ENCODE data around the gene DPM2. TPM values are rescaled to one million over a fixed set of nuclear protein-coding genes. Genes with fewer than 3 reads are reported as not detected.

The DPM2 gene
- total RNA-seq, 1 donor from 2014 or later = 9.1 TPM

Other genes with a start within 250 kb of the DPM2 start
- 0.31 TPM in 1 of 2 replicates, not detected in the other for gene CFAP157, start 230.9 kb downstream of the DPM2 start, total RNA-seq (ENCODE audit: low replicate concordance)
- gene PTRH1, start 222.2 kb downstream of the DPM2 start, total RNA-seq (ENCODE audit: low replicate concordance) = 1.3 and 5.4 TPM in 2 replicates
- gene TTC16, start 221.8 kb downstream of the DPM2 start, total RNA-seq (ENCODE audit: low replicate concordance) = not detected in 2 replicates
- gene TOR2A, start 202.6 kb downstream of the DPM2 start, total RNA-seq (ENCODE audit: low replicate concordance) = 5.5 and 18.3 TPM in 2 replicates
- 1.8 and 1.9 TPM in 2 replicates for gene SH2D3C, start 159.2 kb downstream of the DPM2 start, total RNA-seq (ENCODE audit: low replicate concordance)
- gene CDK9, start 151.8 kb downstream of the DPM2 start, total RNA-seq (ENCODE audit: low replicate concordance) = 22.5 and 47.8 TPM in 2 replicates
- 32.8 and 60.5 TPM in 2 replicates for gene FPGS, start 135.0 kb downstream of the DPM2 start, total RNA-seq (ENCODE audit: low replicate concordance)
- gene ENG, start 83.2 kb downstream of the DPM2 start, total RNA-seq (ENCODE audit: low replicate concordance) = 0.19 TPM in 1 of 2 replicates, not detected in the other
- 20.5 and 25.6 TPM in 2 replicates for gene AK1, start 60.2 kb downstream of the DPM2 start, total RNA-seq (ENCODE audit: low replicate concordance)
- gene ST6GALNAC6, start 38.3 kb downstream of the DPM2 start, total RNA-seq (ENCODE audit: low replicate concordance) = 14.3 and 42.7 TPM in 2 replicates
- gene ST6GALNAC4, start 20.8 kb downstream of the DPM2 start, total RNA-seq (ENCODE audit: low replicate concordance) = 5.5 and 11.1 TPM in 2 replicates
- 1.4 and 8.8 TPM in 2 replicates for gene PIP5KL1, start 7.1 kb downstream of the DPM2 start, total RNA-seq (ENCODE audit: low replicate concordance)
- 8.8 and 30.8 TPM in 2 replicates for gene EEIG1, start 43.1 kb upstream of the DPM2 start, total RNA-seq (ENCODE audit: low replicate concordance)
- 8.4 and 9.5 TPM in 2 replicates for gene NAIF1, start 129.5 kb upstream of the DPM2 start, total RNA-seq (ENCODE audit: low replicate concordance)
- gene SLC25A25, start 130.4 kb upstream of the DPM2 start, total RNA-seq (ENCODE audit: low replicate concordance) = 8.5 and 15.7 TPM in 2 replicates
- gene PTGES2, start 189.9 kb upstream of the DPM2 start, total RNA-seq (ENCODE audit: low replicate concordance) = 25.7 and 61.2 TPM in 2 replicates
- gene LCN2, start 211.6 kb upstream of the DPM2 start, total RNA-seq (ENCODE audit: low replicate concordance) = not detected in 2 replicates
- gene BBLN, start 222.4 kb upstream of the DPM2 start, total RNA-seq (ENCODE audit: low replicate concordance) = 69.4 and 228 TPM in 2 replicates